Activated T-cell treated with anti-CD3 and anti-CD28 coated beads, Interleukin-2, amount 50 U/mL, for 4 hours (primary cell): ENCODE results near the gene RPL41. TPM values are rescaled to one million over a fixed set of nuclear protein-coding genes. Genes with fewer than 3 reads are reported as not detected.

ENCODE experiments used
- ATAC-seq, 2 donors: fragments of 200-7000 bp; cut with Tn5 transposase; one replicate each; pipeline ENCODE4 v1.10.0; 2021
- DNase-seq: peaks from one replicate; pipeline ENCODE4 v3.0.0-alpha.2; 2020
- H3K27me3 Mint-ChIP-seq: one replicate; pipeline ENCODE4 v1.8.0; 2021; ENCODE audit warnings: low read depth, mixed read lengths
- H3K36me3 Mint-ChIP-seq: one replicate; pipeline ENCODE4 v1.8.0; 2022; ENCODE audit warnings: mixed read lengths; ENCODE audit not compliant: insufficient read depth
- H3K4me1 Mint-ChIP-seq: one replicate; pipeline ENCODE4 v1.8.0; 2021; ENCODE audit warnings: low read depth, mixed read lengths
- H3K4me3 Mint-ChIP-seq: one replicate; pipeline ENCODE4 v1.8.0; 2021; ENCODE audit warnings: mild to moderate bottlenecking, moderate library complexity, mixed read lengths
- H3K9me3 Mint-ChIP-seq: one replicate; pipeline ENCODE4 v1.8.0; 2021; ENCODE audit warnings: mixed read lengths
- total RNA-seq, 3 donors: library from RNA; stranded (reverse); gene quantifications; one replicate each; pipeline ENCODE4 v1.2.1, GENCODE V29; 2021

RPL41 gene
- total RNA-seq, 3 donors from 2014 or later, result 3,827 to 4,080 (median 3,837) TPM

DNA sequence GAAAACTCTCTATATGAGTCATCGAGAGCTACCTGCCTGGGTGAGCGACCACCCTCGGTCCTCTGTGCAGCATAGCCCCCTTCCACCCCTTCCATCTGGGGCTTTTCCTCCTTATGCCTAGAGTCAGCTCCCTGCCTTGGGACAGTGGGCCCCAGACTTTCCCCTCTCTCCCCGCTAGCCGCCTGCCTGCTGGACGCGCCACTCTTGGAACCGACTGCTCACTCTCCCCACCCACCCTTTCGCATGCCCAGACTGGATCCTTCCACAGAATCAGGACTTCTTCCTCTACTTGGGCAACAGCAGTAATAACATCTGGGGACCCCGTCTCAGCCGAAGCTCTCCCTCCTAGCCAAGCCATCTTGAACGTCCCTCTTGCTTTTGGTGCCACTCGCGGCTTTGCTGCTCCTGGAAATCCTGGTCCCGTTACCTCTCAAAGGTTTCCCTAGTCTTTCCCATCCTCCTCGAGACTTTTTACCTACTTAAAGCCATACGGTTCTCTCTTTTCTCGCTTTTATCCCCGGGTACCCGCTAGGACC, 12.3 kb downstream of the RPL41 start:
- H3K27me3 Mint-ChIP-seq, result no peaks in the 10 kb centered on the region
- ATAC-seq (no peak), DNase-seq (no peak)
- peaks cover 26% of the 10 kb centered on the region for H3K36me3 Mint-ChIP-seq
- H3K9me3 Mint-ChIP-seq, result no peaks in the 10 kb centered on the region
- peak overlapping the region; percentile 95 for H3K4me3 Mint-ChIP-seq
- H3K4me1 Mint-ChIP-seq, result peaks cover 67% of the 10 kb centered on the region

DNA sequence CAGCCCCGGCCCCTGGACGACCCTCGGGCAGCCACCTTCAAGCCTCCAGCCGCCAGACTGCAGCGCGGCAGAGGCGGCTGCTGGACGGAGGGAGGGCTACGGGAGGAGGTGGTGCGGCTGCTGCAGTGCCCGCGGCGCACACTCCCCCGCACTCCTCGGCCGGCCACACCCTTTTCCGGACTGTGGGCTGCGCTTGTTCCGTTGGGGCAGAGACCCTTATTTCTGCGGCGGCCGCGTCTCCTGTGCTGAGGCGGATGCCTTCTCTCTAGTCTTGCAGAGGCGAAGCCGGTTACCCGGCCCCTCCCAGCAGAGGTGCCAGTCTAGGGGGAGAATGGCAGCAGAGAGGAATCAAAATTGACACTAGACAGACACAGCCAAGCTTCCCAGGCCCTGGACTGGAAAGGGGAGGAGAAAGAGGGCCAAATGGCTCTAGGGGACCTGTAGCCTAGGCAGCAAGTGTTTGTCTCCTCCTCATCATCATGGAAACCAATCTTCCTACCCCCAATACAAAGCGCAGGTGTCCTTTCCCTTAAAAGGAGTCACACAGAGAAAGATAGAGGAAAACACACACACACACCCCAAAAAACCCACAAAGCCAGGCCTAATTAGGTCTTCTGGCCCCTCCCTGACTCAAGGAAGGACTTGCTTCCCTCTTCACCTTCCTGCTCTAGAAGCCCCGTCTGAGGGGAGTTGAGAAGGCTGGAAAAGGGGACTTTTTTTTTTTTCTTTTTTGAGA, 12.9 kb downstream of the RPL41 start:
- Mint-ChIP-seq H3K36me3 (peaks cover 32% of the 10 kb centered on the region), H3K4me1 (peaks cover 65% of the 10 kb centered on the region), H3K9me3 (no peaks in the 10 kb centered on the region), H3K4me3 (peak overlapping the region; percentile 95), H3K27me3 (no peaks in the 10 kb centered on the region)
- DNase-seq (peak; percentile 55), ATAC-seq (peak; percentile 9 to 11)

DNA sequence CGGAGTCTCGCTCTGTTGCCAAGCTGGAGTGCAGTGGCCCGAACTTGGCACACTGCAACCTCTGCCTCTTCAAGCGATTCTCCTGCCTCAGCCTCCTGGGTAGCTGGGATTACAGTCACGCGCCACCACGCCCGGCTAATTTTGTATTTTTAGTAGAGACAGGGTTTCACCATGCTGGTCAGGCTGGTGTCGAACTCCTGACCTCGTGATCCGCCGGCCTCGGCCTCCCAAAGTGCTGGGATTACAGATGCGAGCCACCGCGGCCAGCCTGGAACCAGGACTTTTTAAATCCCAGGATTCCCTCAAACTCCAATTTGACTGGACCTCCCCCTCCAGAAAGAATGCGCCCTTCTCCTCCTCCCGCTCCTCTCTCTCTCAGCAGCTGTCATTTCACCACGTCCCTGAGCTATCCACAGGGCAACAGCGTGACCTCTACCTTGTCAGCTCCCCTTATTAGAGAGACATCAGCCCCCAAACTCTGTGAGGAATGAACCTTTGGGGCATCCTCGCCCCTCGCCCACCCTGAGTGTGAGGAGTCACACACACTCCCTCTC, 13.6 kb downstream of the RPL41 start:
- DNase-seq, result no peak
- no peak for ATAC-seq
- peaks cover 63% of the 10 kb centered on the region for H3K4me1 Mint-ChIP-seq
- no peaks in the 10 kb centered on the region for H3K27me3 Mint-ChIP-seq
- H3K9me3 Mint-ChIP-seq, result no peaks in the 10 kb centered on the region
- H3K36me3 Mint-ChIP-seq, result peaks cover 33% of the 10 kb centered on the region
- H3K4me3 Mint-ChIP-seq, result peak overlapping the region; percentile 95

DNA sequence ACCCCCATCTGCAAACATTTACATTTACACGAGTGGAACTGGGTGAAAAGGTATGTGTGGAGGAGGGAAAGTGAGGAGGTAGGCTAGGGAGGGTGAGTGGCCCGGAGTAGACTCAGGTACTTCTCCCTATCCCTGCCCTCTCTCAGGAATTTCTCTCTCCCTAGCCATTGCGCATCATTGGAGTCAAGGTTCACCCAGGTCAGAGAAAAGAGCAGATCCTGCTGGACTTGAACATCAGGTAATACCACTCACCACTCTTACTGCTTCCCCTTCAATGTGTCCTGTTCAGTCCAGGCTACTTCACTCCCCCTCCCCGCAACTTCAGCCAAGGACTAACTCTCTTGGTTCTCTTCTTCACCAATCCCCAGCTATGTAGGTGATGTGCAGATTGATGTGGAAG, 14.4 kb downstream of the RPL41 start:
- peaks cover 64% of the 10 kb centered on the region for H3K4me1 Mint-ChIP-seq
- no peaks in the 10 kb centered on the region for H3K27me3 Mint-ChIP-seq
- H3K4me3 Mint-ChIP-seq, result peak overlapping the region; percentile 95
- DNase-seq (no peak), ATAC-seq (no peak)
- no peaks in the 10 kb centered on the region for H3K9me3 Mint-ChIP-seq
- peaks cover 33% of the 10 kb centered on the region for H3K36me3 Mint-ChIP-seq

- no peaks in the 10 kb centered on the region for H3K27me3 Mint-ChIP-seq
- no peak for ATAC-seq
- H3K36me3 Mint-ChIP-seq, result peaks cover 61% of the 10 kb centered on the region
- no peak overlapping the region for H3K4me3 Mint-ChIP-seq
- no peak for DNase-seq
- no peaks in the 10 kb centered on the region for H3K9me3 Mint-ChIP-seq
- H3K4me1 Mint-ChIP-seq, result peaks cover 69% of the 10 kb centered on the region
These were observed 18.5 kb downstream of the RPL41 start for GRCh38 chr12:56134897-56135296.

- H3K36me3 Mint-ChIP-seq, result peaks cover 56% of the 10 kb centered on the region
- peaks cover 58% of the 10 kb centered on the region for H3K4me1 Mint-ChIP-seq
- DNase-seq (no peak), ATAC-seq (peak in 1 of 2 donors; percentile 20)
- no peaks in the 10 kb centered on the region for H3K9me3 Mint-ChIP-seq
- H3K4me3 Mint-ChIP-seq, result no peak overlapping the region
- no peaks in the 10 kb centered on the region for H3K27me3 Mint-ChIP-seq
These were observed 21.6 kb downstream of the RPL41 start for GRCh38 chr12:56137853-56138571.

GRCh38 chr12:56141946-56142784, 25.7 kb downstream of the RPL41 start:
- DNase-seq, result no peak
- Mint-ChIP-seq H3K4me1 (peaks cover 51% of the 10 kb centered on the region), H3K36me3 (peaks cover 56% of the 10 kb centered on the region), H3K27me3 (no peaks in the 10 kb centered on the region), H3K9me3 (no peaks in the 10 kb centered on the region), H3K4me3 (no peak overlapping the region)
- no peak for ATAC-seq

DNA sequence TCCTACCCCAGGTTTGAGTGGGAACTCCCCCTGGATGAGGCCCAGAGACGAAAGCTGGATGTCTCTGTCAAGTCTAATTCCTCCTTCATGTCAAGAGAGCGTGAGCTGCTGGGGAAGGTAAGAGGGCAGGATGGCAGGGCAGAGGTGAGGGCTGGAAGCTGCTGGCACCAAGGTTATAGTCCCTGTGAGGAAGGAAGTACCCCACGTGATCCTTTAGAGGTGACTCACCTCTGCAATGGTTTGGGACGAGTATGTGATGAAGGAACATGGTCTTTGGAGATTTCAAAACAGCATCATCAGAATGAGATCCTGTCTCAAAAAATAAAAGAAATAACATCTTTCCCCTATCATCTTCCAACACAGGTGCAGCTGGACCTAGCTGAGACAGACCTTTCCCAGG, 26.8 kb downstream of the RPL41 start:
- no peak for DNase-seq
- Mint-ChIP-seq H3K27me3 (no peaks in the 10 kb centered on the region), H3K4me1 (peaks cover 41% of the 10 kb centered on the region), H3K36me3 (peaks cover 49% of the 10 kb centered on the region), H3K4me3 (no peak overlapping the region), H3K9me3 (no peaks in the 10 kb centered on the region)
- peak; percentile 48 to 50 for ATAC-seq

DNA sequence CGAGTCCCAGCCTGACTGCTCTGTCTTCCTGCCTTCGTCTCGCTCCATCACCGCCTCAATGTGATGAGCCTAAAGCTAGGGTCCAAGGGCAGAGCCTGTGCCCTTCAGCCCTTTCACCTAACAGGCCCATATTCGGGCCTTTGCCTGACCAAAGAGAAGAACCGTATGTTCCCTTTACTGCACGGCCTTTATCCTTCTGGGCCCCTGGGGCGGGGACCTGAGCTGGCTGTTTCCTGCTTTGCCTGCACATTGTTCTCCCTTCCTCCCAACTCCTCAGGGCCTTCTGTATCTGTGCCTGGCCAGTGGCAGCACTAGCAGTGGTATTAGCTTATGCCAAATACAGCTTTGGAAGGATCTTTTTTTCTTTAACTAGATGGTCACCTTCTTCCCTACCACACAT, 27.4 kb downstream of the RPL41 start:
- DNase-seq (no peak), ATAC-seq (no peak)
- Mint-ChIP-seq H3K9me3 (no peaks in the 10 kb centered on the region), H3K4me1 (peaks cover 34% of the 10 kb centered on the region), H3K27me3 (no peaks in the 10 kb centered on the region), H3K36me3 (peaks cover 42% of the 10 kb centered on the region), H3K4me3 (no peak overlapping the region)

DNA sequence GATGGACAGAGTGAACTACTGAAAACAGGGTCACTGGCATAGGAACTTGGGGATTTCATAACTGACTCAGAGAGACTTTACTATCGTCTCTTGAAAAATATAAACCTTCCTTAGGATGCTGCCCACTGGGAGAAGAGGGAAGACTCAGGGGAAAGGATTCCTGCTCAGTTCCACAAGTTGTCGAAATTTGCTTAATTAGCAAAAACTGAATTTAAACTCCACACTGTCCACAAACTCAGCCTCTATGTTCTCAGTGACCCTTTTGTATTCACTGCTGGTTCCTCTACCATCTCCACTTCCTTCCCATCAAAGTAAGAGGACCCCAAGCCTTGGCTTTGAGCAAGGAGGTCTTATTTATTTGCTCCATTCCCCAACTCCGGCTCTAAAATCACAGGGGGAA, 28.8 kb downstream of the RPL41 start:
- H3K4me3 Mint-ChIP-seq, result no peak overlapping the region
- no peak for DNase-seq

DNA sequence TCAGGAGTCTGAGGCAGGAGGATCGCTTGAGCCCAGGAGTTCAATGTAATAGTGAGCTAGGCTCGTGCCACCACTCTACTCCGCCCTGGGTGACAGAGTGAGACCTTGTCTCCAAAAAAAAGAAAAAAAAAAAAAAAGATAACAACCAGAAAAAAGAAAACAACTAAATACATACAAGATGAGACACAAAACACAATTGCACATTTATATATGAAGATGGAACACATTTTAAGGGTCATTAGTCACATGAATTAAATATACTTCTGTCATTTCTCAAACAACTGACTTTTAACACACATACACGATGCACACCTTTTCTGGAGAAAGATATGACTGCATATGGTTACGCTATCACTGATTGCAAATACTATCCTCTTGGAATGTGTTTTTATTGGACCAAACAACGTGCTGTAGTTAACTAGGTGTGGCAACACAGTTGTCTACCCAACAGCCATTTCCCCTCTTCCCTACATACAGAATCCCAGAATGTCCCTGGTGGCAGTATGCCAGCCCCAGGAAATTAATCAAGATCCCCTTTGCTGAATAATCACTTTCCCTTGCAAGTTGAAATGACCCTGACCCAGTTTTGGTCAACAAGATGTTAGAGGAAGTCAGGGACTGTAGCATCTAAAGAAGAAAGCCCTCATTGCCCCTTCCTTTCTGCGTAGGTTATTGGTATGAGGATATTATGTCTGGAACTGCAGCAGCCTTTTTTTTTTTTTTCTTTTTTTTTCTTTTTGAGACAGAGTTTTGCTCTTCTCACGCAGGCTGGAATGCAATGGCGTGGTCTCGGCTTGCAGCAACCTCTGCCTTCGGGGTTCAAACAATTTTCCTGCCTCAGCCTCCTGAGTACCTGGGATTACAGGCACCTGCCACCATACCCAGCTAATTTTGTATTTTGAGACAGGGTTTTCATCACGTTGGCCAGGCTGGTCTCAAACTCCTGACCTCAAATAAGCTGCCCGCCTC, 30.3 kb downstream of the RPL41 start:
- Mint-ChIP-seq H3K36me3 (peaks cover 26% of the 10 kb centered on the region), H3K27me3 (no peaks in the 10 kb centered on the region), H3K4me1 (peaks cover 36% of the 10 kb centered on the region), H3K4me3 (no peak overlapping the region), H3K9me3 (no peaks in the 10 kb centered on the region)
- no peak for ATAC-seq
- no peak for DNase-seq

More for the DNA sequence above, 28.8 kb downstream of the RPL41 start:
- no peaks in the 10 kb centered on the region for H3K27me3 Mint-ChIP-seq
- H3K36me3 Mint-ChIP-seq, result peaks cover 36% of the 10 kb centered on the region
- ATAC-seq, result no peak
- no peaks in the 10 kb centered on the region for H3K9me3 Mint-ChIP-seq
- peaks cover 31% of the 10 kb centered on the region for H3K4me1 Mint-ChIP-seq

DNA sequence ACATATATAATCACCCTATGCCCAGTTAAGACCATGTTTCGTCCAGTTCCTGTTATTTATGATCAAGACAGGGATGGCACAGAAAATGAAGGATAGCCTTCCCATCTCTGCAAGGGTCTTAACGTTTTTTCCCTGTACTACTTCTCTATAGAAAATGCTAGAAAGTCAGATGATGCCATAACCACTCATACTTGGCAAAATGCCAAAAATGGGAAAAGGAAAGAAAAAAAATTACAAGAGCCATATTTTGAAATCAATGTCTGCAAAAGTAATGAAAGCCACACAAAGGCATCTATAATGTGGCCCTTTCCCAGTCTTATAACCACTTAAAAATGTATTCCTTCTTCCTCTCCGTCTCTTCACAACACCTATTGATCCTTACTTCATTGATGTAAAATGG, 34.1 kb downstream of the RPL41 start:
- no peak for ATAC-seq
- peaks cover 27% of the 10 kb centered on the region for H3K4me1 Mint-ChIP-seq
- peak overlapping the region; percentile 85 for H3K4me3 Mint-ChIP-seq
- H3K36me3 Mint-ChIP-seq, result peaks cover under 1% of the 10 kb centered on the region
- H3K9me3 Mint-ChIP-seq, result no peaks in the 10 kb centered on the region
- DNase-seq, result no peak
- H3K27me3 Mint-ChIP-seq, result no peaks in the 10 kb centered on the region

GRCh38 chr12:56151672-56152131, 35.3 kb downstream of the RPL41 start:
- no peaks in the 10 kb centered on the region for H3K9me3 Mint-ChIP-seq
- ATAC-seq (peak; percentile 71 to 72), DNase-seq (peak; percentile 58)
- peaks cover 2% of the 10 kb centered on the region for H3K36me3 Mint-ChIP-seq
- H3K27me3 Mint-ChIP-seq, result no peaks in the 10 kb centered on the region
- H3K4me3 Mint-ChIP-seq, result peak overlapping the region; percentile 85
- peaks cover 27% of the 10 kb centered on the region for H3K4me1 Mint-ChIP-seq
